ENCODE measurements around the gene ADAMTS15.

GRCh38 chr11:130434521-130435223, 13.8 kb upstream of the ADAMTS15 start:
- TF ChIP-seq GATA2 (IDR thresholded peaks at IDR 0.05; ENCODE audit: low read depth, low read length) (no peak), GATA3 (IDR thresholded peaks at IDR 0.05; ENCODE audit: low read depth, low read length) (no peak)
